ENCODE results near the gene TCF12. TPM values are rescaled to one million over a fixed set of nuclear protein-coding genes. Genes with fewer than 3 reads are reported as not detected.
"Not testable (repeated sequence)": the region's sequence is repeated elsewhere in the genome, so short reads cannot be mapped to it uniquely, and the experiment has no call there.

Gene TCF12
- polyA plus RNA-seq, 3 donors, result 15.8 to 52.5 (median 27.6) TPM

GRCh38 chr15:57005244-57005643 lies 86.8 kb downstream of the TCF12 start:
- Histone ChIP-seq H3K27me3 (ENCODE audit: control insufficient read depth in 2 of 2, insufficient read depth in 2 of 2, low read length in 2 of 2) (no peaks in the 10 kb centered on the region), H3K79me2 (ENCODE audit: insufficient read depth, low read length) (peaks cover 18% of the 10 kb centered on the region), H3K4me2 (replicated peaks; ENCODE audit: extremely low read depth, low read length, poor library complexity, severe bottlenecking) (no peak overlapping the region), H4K20me1 (ENCODE audit: insufficient read depth, low read length) (peaks cover 29% of the 10 kb centered on the region), H2AFZ (ENCODE audit: insufficient read depth, low read depth, low read length, poor library complexity, severe bottlenecking) (no peak overlapping the region), H3K4me3 (replicated peaks in 1 of 3; ENCODE audit: low read depth in 2 of 3, low read length in 3 of 3) (no peak overlapping the region), H3K4me1 (ENCODE audit: control insufficient read depth in 1 of 2, insufficient read depth in 2 of 2, low read length in 2 of 2) (no peaks in the 10 kb centered on the region), H3K27ac (ENCODE audit: low read depth in 1 of 2, low read length in 2 of 2) (no peak overlapping the region), H3K9ac (ENCODE audit: insufficient read depth, low read length, poor library complexity, severe bottlenecking) (no peak overlapping the region), H3K9me3 (replicated peaks in 1 of 2; ENCODE audit: control insufficient read depth in 1 of 2, insufficient read depth in 1 of 2, low read length in 2 of 2) (no peaks in the 10 kb centered on the region), H3K36me3 (replicated peaks in 1 of 2; ENCODE audit: control insufficient read depth in 1 of 2, insufficient read depth in 2 of 2, low read length in 2 of 2) (no peaks in the 10 kb centered on the region)
- TF ChIP-seq, protein P1, sequence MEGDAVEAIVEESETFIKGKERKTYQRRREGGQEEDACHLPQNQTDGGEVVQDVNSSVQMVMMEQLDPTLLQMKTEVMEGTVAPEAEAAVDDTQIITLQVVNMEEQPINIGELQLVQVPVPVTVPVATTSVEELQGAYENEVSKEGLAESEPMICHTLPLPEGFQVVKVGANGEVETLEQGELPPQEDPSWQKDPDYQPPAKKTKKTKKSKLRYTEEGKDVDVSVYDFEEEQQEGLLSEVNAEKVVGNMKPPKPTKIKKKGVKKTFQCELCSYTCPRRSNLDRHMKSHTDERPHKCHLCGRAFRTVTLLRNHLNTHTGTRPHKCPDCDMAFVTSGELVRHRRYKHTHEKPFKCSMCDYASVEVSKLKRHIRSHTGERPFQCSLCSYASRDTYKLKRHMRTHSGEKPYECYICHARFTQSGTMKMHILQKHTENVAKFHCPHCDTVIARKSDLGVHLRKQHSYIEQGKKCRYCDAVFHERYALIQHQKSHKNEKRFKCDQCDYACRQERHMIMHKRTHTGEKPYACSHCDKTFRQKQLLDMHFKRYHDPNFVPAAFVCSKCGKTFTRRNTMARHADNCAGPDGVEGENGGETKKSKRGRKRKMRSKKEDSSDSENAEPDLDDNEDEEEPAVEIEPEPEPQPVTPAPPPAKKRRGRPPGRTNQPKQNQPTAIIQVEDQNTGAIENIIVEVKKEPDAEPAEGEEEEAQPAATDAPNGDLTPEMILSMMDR (IDR thresholded peaks at IDR 0.05), result no peak
- peaks cover 14% of the 10 kb centered on the region for H3K4me1 Mint-ChIP-seq
- intact Hi-C loops (cut with micrococcal nuclease), result no loop called here
- peaks cover 0 to 3% (median 0%) of the 10 kb centered on the region in 3 donors for H3K27me3 Mint-ChIP-seq (ENCODE audit: low read depth in 3 of 3)
- WGBS (ENCODE audit: insufficient coverage), result no CpG with 5 or more reads among the region's 1 CpG
- no peak for DNase-seq
- peaks cover 9 to 19% of the 10 kb centered on the region in 2 donors for H3K36me3 Mint-ChIP-seq
- peaks cover 0 to 2% (median 0%) of the 10 kb centered on the region in 7 donors for H3K9me3 Mint-ChIP-seq
- no peak overlapping the region for H3K4me3 Mint-ChIP-seq
- no peak overlapping the region for H3K27ac Mint-ChIP-seq

- H3K4me1 ChIP-seq (ENCODE audit: control insufficient read depth in 1 of 2, insufficient read depth in 2 of 2, low read length in 2 of 2); H3K27ac Mint-ChIP-seq; H3K9ac ChIP-seq (ENCODE audit: insufficient read depth, low read length, poor library complexity, severe bottlenecking); H3K4me3 Mint-ChIP-seq; H3K4me3 ChIP-seq (replicated peaks in 1 of 3; ENCODE audit: low read depth in 2 of 3, low read length in 3 of 3); H2AFZ ChIP-seq (ENCODE audit: insufficient read depth, low read depth, low read length, poor library complexity, severe bottlenecking); H3K27me3 Mint-ChIP-seq (ENCODE audit: low read depth in 3 of 3); H3K36me3 ChIP-seq (replicated peaks in 1 of 2; ENCODE audit: control insufficient read depth in 1 of 2, insufficient read depth in 2 of 2, low read length in 2 of 2); DNase-seq; intact Hi-C loops (cut with micrococcal nuclease); H3K9me3 ChIP-seq (replicated peaks in 1 of 2; ENCODE audit: control insufficient read depth in 1 of 2, insufficient read depth in 1 of 2, low read length in 2 of 2); H3K4me2 ChIP-seq (replicated peaks; ENCODE audit: extremely low read depth, low read length, poor library complexity, severe bottlenecking); H3K9me3 Mint-ChIP-seq; H3K27ac ChIP-seq (ENCODE audit: low read depth in 1 of 2, low read length in 2 of 2); H3K27me3 ChIP-seq (ENCODE audit: control insufficient read depth in 2 of 2, insufficient read depth in 2 of 2, low read length in 2 of 2): not testable (repeated sequence)
- Mint-ChIP-seq H3K4me1 (peaks cover 18% of the 10 kb centered on the region), H3K36me3 (peaks cover 3 to 14% of the 10 kb centered on the region in 2 donors)
- no CpG with 5 or more reads among the region's 1 CpG for WGBS (ENCODE audit: insufficient coverage)
- peaks cover 17% of the 10 kb centered on the region for H3K79me2 ChIP-seq (ENCODE audit: insufficient read depth, low read length)
- H4K20me1 ChIP-seq (ENCODE audit: insufficient read depth, low read length), result peaks cover 33% of the 10 kb centered on the region
These were observed 89.4 kb downstream of the TCF12 start for GRCh38 chr15:57007797-57008196.

All from CD14-positive monocyte (primary cell).